Measurements from ENCODE around the gene ZAP70. TPM values are rescaled to one million over a fixed set of nuclear protein-coding genes. Genes with fewer than 3 reads are reported as not detected.

ZAP70 gene
- total RNA-seq, 4 donors from 2014 or later, result 0.46 to 2.2 (median 1.5) TPM

DNA sequence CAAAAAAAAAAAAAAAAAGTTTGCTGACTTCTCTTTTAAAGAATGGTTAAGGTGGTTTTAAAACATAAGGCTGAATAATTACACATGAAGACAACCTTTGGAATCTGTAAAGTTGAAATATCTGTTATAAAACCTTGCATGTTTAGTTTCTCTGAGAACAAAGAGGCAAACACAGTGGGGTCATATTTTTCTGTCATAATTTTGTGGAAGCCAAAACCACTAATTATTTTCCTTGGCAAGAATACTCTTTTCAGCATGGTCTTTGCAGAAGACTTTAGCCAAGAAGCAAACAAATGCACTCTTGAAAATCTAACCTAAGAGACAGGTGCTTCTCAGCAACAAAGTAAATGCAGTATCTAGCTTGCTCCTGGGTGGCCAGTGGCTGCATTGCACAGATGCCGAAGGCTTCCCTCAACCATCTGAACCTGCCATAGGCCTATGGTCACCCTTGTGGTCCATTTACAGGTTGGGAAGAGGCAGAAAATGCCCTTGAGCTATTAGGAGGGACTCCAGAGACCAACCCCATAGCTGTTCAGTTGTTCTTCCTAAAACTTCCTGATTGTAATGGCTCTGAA, 44.8 kb downstream of the ZAP70 start:
- peaks cover 0 to 4% (median 0%) of the 10 kb centered on the region in 3 donors for H3K4me1 ChIP-seq
- no peak overlapping the region for H3K27ac ChIP-seq
- peaks cover 0 to 100% of the 10 kb centered on the region in 2 donors for H3K36me3 ChIP-seq
- no peak overlapping the region for H3K4me3 ChIP-seq
- no peak for TF ChIP-seq EP300 (IDR thresholded peaks at IDR 0.05)
- TF ChIP-seq, protein P1, sequence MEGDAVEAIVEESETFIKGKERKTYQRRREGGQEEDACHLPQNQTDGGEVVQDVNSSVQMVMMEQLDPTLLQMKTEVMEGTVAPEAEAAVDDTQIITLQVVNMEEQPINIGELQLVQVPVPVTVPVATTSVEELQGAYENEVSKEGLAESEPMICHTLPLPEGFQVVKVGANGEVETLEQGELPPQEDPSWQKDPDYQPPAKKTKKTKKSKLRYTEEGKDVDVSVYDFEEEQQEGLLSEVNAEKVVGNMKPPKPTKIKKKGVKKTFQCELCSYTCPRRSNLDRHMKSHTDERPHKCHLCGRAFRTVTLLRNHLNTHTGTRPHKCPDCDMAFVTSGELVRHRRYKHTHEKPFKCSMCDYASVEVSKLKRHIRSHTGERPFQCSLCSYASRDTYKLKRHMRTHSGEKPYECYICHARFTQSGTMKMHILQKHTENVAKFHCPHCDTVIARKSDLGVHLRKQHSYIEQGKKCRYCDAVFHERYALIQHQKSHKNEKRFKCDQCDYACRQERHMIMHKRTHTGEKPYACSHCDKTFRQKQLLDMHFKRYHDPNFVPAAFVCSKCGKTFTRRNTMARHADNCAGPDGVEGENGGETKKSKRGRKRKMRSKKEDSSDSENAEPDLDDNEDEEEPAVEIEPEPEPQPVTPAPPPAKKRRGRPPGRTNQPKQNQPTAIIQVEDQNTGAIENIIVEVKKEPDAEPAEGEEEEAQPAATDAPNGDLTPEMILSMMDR (IDR thresholded peaks at IDR 0.05), result no peak
- no peak for TF ChIP-seq POLR2AphosphoS5 (IDR thresholded peaks at IDR 0.05)
- TF ChIP-seq POLR2A (IDR thresholded peaks at IDR 0.05), result no peak
- WGBS, 2 donors (ENCODE audit: low coverage in 1 of 2), result 100% methylated on average over 1 of the region's 1 CpG; no CpG with 5 or more reads in 1 of the 2 donors
- no peaks in the 10 kb centered on the region for H3K27me3 ChIP-seq
- no peak for ATAC-seq
- no peaks in the 10 kb centered on the region for H3K9me3 ChIP-seq

DNA sequence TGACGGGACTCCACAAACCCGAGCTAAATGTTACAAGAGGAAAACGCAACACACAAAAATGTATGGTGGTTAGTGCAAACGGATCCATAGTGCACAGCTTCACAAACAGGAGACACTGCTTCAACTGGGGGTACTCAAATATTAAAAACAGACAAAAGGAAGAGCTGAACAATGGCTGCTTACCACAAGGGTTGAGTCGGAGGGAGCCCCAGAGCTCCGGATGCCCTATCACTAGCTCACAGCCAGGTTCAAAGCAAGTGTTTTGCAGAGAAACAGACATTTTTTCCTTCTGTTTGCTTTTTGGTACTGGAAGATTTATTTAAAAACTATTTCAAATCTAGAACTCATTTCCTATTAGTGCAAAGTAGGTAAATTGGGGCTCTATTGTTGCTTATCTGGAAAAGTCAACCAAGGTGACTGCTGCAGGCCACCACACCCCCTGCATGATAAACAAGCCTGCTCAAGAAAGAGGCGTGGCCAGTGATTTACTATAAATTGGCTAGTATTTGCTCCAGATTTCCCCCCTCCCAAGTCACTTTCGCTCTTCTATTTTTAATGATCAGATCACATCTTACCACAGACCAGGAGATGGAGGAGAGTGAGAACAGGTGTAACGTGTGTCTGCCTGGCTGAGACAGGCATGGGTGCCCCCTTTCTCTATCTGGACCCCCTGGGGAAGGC, 46.5 kb downstream of the ZAP70 start:
- 83 to 90% methylated on average over 5 of the region's 9 CpGs for WGBS, 2 donors (ENCODE audit: low coverage in 1 of 2)

DNA sequence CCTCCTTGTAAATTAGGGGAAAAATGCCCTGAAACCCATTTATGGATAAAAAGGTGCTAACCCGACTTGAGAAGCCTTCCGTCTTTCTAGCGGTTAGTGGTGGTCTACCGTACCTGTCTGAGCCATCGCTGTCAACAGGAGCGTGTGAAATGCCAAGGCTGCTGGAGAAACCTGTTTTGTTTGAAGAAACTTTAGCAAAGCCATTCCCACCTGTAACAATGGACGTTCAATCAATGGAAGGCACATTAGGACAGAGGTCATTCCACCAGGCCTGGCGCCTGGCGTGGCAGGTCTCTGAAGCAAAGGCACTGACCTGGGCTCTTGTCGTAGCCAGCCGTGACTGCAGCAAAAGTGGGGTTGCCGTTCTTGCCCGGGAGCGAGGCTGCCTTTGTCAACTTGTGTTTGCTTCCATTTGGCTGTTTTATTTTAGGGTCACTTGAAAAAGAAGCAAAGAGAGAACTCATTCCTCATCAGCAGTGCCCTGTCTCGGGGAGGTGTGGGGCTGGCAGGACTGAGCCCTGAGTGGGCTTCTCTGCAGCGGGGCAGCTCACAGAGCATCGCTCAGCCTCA, 47.2 kb downstream of the ZAP70 start:
- TF ChIP-seq, protein P1 (IDR thresholded peaks at IDR 0.05), result no peak
- no peak for TF ChIP-seq POLR2AphosphoS5 (IDR thresholded peaks at IDR 0.05)
- no peak for TF ChIP-seq POLR2A (IDR thresholded peaks at IDR 0.05)
- TF ChIP-seq EP300 (IDR thresholded peaks at IDR 0.05), result no peak

More for the DNA sequence above, 46.5 kb downstream of the ZAP70 start:
- TF ChIP-seq POLR2AphosphoS5 (IDR thresholded peaks at IDR 0.05) (no peak), EP300 (IDR thresholded peaks at IDR 0.05) (no peak), POLR2A (IDR thresholded peaks at IDR 0.05) (no peak)
- TF ChIP-seq, protein P1 (IDR thresholded peaks at IDR 0.05), result no peak
- Histone ChIP-seq H3K27me3 (no peaks in the 10 kb centered on the region), H3K27ac (no peak overlapping the region), H3K4me1 (peaks cover 0 to 4% (median 0%) of the 10 kb centered on the region in 3 donors), H3K36me3 (peaks cover 0 to 100% of the 10 kb centered on the region in 2 donors), H3K4me3 (no peak overlapping the region), H3K9me3 (no peaks in the 10 kb centered on the region)
- no peak for ATAC-seq

GRCh38 chr2:97761192-97761591, 47.8 kb downstream of the ZAP70 start:
- no peak overlapping the region for H3K4me3 ChIP-seq
- peaks cover 0 to 100% of the 10 kb centered on the region in 2 donors for H3K36me3 ChIP-seq
- peaks cover 0 to 4% (median 0%) of the 10 kb centered on the region in 3 donors for H3K4me1 ChIP-seq
- no peak for TF ChIP-seq POLR2A (IDR thresholded peaks at IDR 0.05)
- no peak for TF ChIP-seq EP300 (IDR thresholded peaks at IDR 0.05)
- TF ChIP-seq, protein P1 (IDR thresholded peaks at IDR 0.05), result no peak
- TF ChIP-seq POLR2AphosphoS5 (IDR thresholded peaks at IDR 0.05), result no peak
- no peaks in the 10 kb centered on the region for H3K9me3 ChIP-seq
- H3K27ac ChIP-seq, result no peak overlapping the region
- no peak for ATAC-seq
- WGBS, 2 donors (ENCODE audit: low coverage in 1 of 2), result 20 to 80% methylated on average over 1 to 2 of the region's 23 CpGs
- H3K27me3 ChIP-seq, result no peaks in the 10 kb centered on the region

More for the DNA sequence above, 47.2 kb downstream of the ZAP70 start:
- Histone ChIP-seq H3K27ac (no peak overlapping the region), H3K36me3 (peaks cover 0 to 100% of the 10 kb centered on the region in 2 donors), H3K9me3 (no peaks in the 10 kb centered on the region), H3K4me1 (peaks cover 0 to 4% (median 0%) of the 10 kb centered on the region in 3 donors), H3K4me3 (no peak overlapping the region), H3K27me3 (no peaks in the 10 kb centered on the region)
- no peak for ATAC-seq
- WGBS, 2 donors (ENCODE audit: low coverage in 1 of 2), result 89 to 100% methylated on average over 5 to 7 of the region's 17 CpGs

Data from gastroesophageal sphincter (tissue), 4 donors.